ENCODE results near the gene SUMO3. TPM values are rescaled to one million over a fixed set of nuclear protein-coding genes. Genes with fewer than 3 reads are reported as not detected.
"Not testable (repeated sequence)": the region's sequence is repeated elsewhere in the genome, so short reads cannot be mapped to it uniquely, and the experiment has no call there.

SUMO3 gene
- total RNA-seq, 1 donor from 2014 or later: 49.4 TPM

- no peak for DNase-seq (ENCODE audit: low spot score)
Observed at GRCh38 chr21:44847261-44848056, 29.6 kb upstream of the SUMO3 start.

DNA sequence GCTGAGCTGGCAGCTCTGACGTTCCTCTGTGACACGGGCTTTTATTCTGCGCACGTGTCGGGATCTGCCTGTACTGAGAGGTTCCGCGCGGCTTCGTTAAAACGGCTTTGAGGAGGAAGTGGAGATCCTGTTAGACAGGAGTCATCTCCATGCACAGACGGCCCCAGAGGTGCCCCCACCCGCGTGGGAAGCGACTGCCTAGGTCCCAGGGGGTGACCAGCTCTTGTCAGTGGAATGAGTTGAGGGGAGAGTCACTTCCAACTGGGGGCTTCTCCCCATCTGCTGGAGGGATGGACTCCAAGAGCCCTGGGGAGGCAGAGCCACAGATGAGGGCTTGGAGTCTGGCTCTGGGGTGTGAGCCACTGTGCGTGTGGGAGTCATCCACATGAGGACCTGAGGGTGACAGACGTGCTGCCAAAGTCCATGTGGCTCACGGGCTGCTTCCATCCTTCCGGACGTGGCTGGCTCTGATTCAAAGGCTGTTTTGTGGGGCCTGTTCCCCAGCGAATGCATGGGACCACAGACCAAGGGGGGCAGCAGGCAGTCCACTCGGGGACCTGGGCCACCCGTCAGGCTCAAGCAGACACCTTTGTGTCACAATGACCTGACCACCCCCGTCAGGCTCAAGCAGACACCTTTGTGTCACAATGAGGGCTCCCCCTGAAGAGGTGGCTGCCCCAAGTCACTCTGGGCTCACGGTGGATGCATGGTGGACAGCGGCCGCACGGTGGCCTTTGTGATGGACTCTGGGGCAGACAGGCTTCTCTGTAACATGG is 28.8 kb upstream of the SUMO3 start:
- peak; percentile 71 for DNase-seq (ENCODE audit: low spot score)

GRCh38 chr21:44846224-44846484 is 28.3 kb upstream of the SUMO3 start:
- no peak for DNase-seq (ENCODE audit: low spot score)

- DNase-seq (ENCODE audit: low spot score): peak; percentile 85
Observed at GRCh38 chr21:44845418-44846223, 27.8 kb upstream of the SUMO3 start.

DNA sequence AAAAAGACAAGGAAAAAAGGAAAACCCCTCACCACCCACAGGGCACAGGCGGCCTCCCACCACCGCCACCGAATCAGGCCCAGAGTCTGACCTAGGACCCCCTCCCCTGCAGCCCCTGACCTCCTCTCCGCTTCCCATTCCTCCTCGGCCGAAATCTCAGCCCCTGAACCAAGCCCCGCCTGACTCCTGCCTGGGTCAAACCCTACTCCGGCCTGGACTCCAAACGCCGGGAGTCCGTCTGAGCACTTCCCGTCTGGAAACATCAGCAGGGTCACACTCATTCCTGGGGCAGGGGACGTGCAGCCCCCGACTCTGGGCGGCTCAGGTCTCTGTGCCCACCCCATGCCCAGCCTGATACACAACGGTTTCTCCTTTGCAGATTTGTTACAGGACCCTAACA is 26.4 kb upstream of the SUMO3 start:
- DNase-seq (ENCODE audit: low spot score): no peak

DNA sequence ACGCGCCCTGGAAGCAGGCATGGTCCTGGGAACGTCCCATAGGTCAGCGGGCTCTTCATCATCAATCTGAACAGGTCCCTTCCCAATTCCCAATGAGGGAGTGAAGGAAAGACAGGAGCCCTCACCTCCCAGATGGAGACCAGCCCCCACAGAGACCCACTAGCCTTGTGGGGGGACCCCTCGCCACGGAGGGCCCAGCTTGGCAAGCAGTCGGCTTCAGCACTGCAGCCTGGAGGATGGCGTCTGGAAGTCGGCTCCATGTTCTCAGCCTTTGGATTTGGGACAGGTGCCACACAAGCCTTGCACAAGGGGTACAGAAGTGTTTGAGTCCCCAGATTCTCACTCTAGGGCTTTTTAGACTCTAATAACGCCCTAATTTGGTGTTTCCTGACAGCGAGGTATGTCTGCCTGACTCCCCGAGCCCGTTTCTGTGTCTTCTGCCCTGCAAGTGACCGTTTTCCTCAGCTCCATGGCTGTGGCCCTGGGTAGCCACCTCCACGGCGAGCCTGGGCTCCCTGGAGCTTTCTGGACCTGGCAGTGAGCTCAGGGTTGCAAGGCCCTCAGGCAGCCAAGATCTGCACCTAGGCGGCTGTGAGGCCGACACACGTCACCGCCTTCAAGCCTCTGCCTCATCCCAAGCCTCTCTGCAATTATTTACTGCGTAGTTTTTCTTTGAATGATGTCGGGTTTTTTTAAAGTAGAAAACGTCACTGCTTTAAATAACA is 25.0 kb upstream of the SUMO3 start:
- no peak for DNase-seq (ENCODE audit: low spot score)

DNA sequence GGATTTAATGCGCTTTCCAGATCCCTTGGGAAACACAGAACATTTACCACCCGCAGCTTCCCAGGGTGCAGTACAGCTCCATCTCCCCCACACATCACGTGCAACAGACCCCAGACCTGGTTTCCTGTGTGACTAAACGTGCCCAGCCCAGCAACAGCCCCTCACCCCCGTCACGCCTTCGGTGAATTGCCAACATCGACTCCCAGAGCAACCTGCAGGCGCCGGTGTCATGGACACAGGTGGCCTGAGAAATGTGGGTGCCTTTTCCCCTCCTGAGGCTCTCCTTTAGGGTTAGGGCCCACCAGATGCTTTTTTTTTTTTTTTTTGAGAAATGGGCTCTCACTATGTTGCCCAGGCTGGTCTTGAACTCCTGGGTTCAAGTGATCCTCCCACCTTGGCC is 24.2 kb upstream of the SUMO3 start:
- DNase-seq (ENCODE audit: low spot score): no peak

DNA sequence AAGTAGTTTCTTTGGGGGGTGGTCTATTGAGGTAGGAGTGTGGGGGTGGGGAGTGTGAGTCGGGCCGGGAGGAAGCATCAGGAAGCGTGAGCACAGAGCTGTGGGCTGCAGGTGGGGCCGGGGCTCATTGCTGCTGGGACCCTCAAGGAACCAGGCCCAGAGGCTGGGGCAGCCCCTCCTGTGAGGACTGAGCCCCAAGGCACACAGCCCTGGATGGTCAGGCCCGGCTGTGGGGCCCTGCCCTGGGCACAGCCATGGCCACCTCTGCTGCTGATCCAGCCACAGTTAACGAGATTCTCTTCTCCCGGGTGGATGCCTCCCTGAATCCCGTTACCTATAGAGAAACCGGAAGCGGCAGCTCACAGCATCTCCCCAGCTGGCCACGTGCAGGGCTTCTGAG is 22.9 kb upstream of the SUMO3 start:
- no peak for DNase-seq (ENCODE audit: low spot score)

DNA sequence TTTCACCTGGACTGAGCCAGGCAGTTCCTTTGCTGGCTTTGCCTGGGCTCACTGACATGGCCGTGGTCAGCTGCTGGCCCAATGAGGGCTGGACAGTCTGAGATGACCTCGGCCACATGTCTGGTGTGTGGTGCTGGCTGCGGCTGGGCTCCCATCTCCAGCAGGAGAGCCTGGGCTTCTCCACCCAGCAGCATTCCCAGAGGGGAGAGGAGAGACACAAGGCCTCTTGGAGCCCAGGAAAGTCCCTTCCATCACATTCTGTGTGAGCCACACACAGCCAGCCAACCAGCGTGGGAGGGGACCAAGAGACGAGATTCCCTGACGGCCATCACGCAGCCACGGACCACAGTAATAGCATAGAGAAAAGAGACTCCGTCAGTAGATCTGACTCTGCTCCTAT is 21.1 kb upstream of the SUMO3 start:
- DNase-seq (ENCODE audit: low spot score): no peak

DNA sequence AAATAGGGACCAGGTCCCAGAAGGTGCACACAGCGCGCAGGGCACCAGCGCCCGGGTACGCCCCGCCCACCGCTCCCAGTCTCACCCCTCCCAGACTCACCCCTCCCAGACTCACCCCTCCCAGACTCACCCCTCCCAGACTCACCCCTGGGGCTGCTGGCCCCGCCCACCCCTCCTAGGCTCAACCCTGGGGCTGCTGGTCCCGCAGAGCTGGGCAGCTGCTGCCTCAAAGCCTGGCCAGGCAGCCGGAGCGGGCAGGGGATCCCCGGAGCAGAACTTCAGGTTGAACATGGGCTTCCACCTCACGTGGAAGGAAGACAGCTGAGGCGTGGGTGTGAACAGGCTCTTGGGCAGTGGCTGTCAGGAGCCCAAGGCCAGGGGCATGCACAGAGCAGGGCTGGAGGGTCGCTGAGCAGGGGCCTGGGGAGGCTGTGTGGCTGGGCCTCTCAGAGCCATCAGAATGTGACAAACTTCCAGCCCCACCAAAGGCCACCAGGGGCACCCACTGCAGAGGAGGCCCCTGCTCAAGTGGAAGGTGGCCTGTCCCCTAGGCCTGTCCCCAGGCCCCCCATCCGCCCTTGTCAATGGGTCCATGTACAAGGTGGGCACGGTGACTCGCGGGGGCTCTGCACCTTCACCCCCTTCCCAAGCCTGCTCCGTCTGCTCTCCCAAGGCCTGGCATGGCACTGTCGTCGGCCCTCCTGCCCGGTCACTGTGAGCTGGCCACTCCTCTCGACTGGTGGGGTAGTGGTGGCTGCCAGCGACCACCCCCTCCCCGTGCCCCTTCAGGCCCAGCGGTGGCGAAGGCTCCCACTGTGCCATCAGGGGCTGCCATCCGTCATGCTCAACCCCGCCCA is 20.4 kb upstream of the SUMO3 start:
- no peak for DNase-seq (ENCODE audit: low spot score)

- no peak for DNase-seq (ENCODE audit: low spot score)
Observed at GRCh38 chr21:44837537-44837936, 19.7 kb upstream of the SUMO3 start.

DNA sequence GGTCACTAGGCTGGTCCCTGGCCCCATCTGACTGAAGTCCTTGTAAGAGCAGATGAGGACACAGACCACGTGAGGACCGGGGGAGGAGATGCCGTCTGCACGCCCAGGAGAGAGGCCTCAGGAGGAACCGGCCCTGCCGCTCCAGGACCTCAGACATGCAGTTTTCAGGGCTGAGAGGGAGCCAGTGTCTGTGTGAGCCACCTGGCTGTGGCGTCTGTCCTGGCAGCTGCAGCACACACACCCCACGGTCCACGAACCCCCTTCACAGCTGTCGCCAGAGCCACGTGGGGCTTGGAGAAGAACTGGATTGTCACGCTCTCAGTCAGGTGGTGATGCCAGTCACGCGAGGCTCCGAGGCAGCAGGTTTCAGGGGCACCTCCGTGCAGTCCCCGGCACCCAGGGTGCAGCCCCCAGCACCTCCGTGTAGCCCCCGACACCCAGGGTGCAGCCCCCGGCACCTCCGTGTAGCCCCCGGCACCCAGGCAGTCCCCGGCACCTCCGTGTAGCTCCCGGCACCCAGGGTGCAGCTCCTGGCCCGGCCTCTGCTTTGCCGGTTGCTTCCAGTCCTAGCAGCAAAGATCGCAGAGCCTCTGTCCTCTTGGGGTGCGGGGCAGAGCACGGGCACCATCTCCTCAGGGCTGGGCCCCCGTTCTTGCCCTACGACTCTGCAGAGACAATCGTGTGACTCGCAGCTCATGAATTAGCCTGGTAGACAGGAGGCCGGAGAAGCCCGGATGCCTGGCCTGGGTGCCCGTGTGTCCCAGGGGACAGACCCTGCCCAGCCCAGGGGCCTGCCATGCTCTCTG is 19.0 kb upstream of the SUMO3 start:
- peak; percentile 69 for DNase-seq (ENCODE audit: low spot score)

DNA sequence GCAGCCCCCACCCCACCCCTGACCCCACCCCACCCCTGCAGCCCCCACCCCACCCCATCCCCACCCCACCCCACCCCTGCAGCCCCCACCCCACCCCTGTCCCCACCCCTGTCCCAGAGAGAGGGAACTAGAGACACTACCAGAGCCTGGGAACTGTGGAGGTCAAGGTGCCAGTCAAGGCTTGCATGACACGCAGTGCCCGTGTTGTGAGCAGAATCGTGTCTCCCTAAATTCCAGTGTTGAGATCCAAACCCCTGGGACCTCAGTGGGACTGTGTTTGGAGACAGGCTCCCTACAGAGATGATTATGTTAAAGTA is 18.4 kb upstream of the SUMO3 start:
- DNase-seq (ENCODE audit: low spot score): no peak

DNA sequence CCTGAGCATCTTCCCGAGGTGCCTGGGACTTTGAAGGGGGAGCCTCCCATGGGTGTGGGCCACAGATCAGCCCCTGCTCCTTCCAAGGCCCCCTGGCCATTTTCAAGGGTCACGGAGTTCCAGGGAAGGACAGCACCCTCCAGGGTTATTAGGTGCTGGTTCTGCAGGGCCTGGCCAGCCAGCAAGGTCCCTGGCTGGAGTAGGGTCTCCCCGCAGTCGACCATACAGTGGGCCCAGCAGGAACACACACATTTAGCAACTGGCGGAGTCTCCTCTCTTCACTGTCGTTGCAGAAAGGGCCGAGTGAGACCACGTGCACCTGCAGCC is 17.7 kb upstream of the SUMO3 start:
- no peak for DNase-seq (ENCODE audit: low spot score)

- DNase-seq (ENCODE audit: low spot score): no peak
Observed at GRCh38 chr21:44834951-44835646, 17.2 kb upstream of the SUMO3 start.

GRCh38 chr21:44834231-44834950 is 16.5 kb upstream of the SUMO3 start:
- DNase-seq (ENCODE audit: low spot score): no peak

GRCh38 chr21:44833663-44834062 is 15.8 kb upstream of the SUMO3 start:
- DNase-seq (ENCODE audit: low spot score): no peak

- not testable (repeated sequence) for DNase-seq (ENCODE audit: low spot score)
Observed at GRCh38 chr21:44832516-44833255, 14.8 kb upstream of the SUMO3 start.

All from umbilical cord (tissue), 2 donors.